ENCODE data around the gene KIF3B.
"Not testable (repeated sequence)": the region's sequence is repeated elsewhere in the genome, so short reads cannot be mapped to it uniquely, and the experiment has no call there.

Gene KIF3B

GRCh38 chr20:32296412-32296811 is 19.0 kb downstream of the KIF3B start:
- DNase-seq (ENCODE audit: low spot score): no peak

- DNase-seq (ENCODE audit: low spot score): no peak
Observed at GRCh38 chr20:32296819-32297420, 19.5 kb downstream of the KIF3B start.

- DNase-seq (ENCODE audit: low spot score): no peak
Observed at GRCh38 chr20:32297439-32297838, 20.0 kb downstream of the KIF3B start.

- DNase-seq (ENCODE audit: low spot score): no peak
Observed at GRCh38 chr20:32300647-32301046, 23.2 kb downstream of the KIF3B start.

GRCh38 chr20:32301719-32302506 is 24.5 kb downstream of the KIF3B start:
- DNase-seq (ENCODE audit: low spot score): no peak

- no peak for DNase-seq (ENCODE audit: low spot score)
Observed at GRCh38 chr20:32302507-32302872, 25.0 kb downstream of the KIF3B start.

- DNase-seq (ENCODE audit: low spot score): no peak
Observed at GRCh38 chr20:32304131-32304746, 26.8 kb downstream of the KIF3B start.

GRCh38 chr20:32312718-32313424 is 35.4 kb downstream of the KIF3B start:
- no peak for DNase-seq (ENCODE audit: low spot score)

GRCh38 chr20:32314768-32315167 is 37.3 kb downstream of the KIF3B start:
- no peak for DNase-seq (ENCODE audit: low spot score)

- DNase-seq (ENCODE audit: low spot score): no peak
Observed at GRCh38 chr20:32315399-32315798, 37.9 kb downstream of the KIF3B start.

- no peak for DNase-seq (ENCODE audit: low spot score)
Observed at GRCh38 chr20:32315891-32316290, 38.4 kb downstream of the KIF3B start.

GRCh38 chr20:32316667-32317066 is 39.2 kb downstream of the KIF3B start:
- DNase-seq (ENCODE audit: low spot score): no peak

GRCh38 chr20:32319100-32319499 is 41.6 kb downstream of the KIF3B start:
- no peak for DNase-seq (ENCODE audit: low spot score)

- DNase-seq (ENCODE audit: low spot score): no peak
Observed at GRCh38 chr20:32320305-32320704, 42.9 kb downstream of the KIF3B start.

- no peak for DNase-seq (ENCODE audit: low spot score)
Observed at GRCh38 chr20:32321390-32321789, 43.9 kb downstream of the KIF3B start.

- not testable (repeated sequence) for DNase-seq (ENCODE audit: low spot score)
Observed at GRCh38 chr20:32322260-32322659, 44.8 kb downstream of the KIF3B start.

GRCh38 chr20:32323761-32324160 is 46.3 kb downstream of the KIF3B start:
- not testable (repeated sequence) for DNase-seq (ENCODE audit: low spot score)

GRCh38 chr20:32325706-32326503 is 48.5 kb downstream of the KIF3B start:
- no peak for DNase-seq (ENCODE audit: low spot score)

- no peak for DNase-seq (ENCODE audit: low spot score)
Observed at GRCh38 chr20:32326504-32326845, 49.0 kb downstream of the KIF3B start.

- DNase-seq (ENCODE audit: low spot score): no peak
Observed at GRCh38 chr20:32327087-32327681, 49.7 kb downstream of the KIF3B start.

- no peak for DNase-seq (ENCODE audit: low spot score)
Observed at GRCh38 chr20:32329817-32330554, 52.5 kb downstream of the KIF3B start.
